ENCODE data around the gene BPIFA2. TPM values are rescaled to one million over a fixed set of nuclear protein-coding genes. Genes with fewer than 3 reads are reported as not detected.

Gene BPIFA2
- polyA plus RNA-seq, 1 donor from 2014 or later: not detected

DNA sequence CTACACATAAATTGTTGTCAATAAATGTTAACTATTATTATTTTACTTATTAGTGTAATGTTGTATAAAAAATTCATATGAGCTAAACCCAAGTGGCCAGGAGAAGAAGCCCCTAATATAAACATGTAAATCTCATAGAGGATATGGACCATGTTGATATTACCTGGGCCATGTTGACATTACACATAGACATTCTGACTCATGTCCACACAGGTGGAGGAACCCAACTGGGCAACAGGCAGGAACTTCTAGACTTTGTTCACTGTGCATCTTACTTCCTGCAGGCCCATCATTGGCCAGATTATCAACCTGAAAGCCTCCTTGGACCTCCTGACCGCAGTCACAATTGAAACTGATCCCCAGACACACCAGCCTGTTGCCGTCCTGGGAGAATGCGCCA, 7.2 kb downstream of the BPIFA2 start:
- TF ChIP-seq EP300 (conservative IDR thresholded peaks at IDR 0.05; ENCODE audit: poor library complexity, severe bottlenecking) (no peak), EZH2 (IDR thresholded peaks at IDR 0.05; ENCODE audit: borderline replicate concordance, insufficient read depth, low read length, poor library complexity, severe bottlenecking) (no peak), POLR2AphosphoS5 (IDR thresholded peaks at IDR 0.05) (no peak), MXI1 (conservative IDR thresholded peaks at IDR 0.05; ENCODE audit: poor library complexity, severe bottlenecking) (no peak), SMC3 (conservative IDR thresholded peaks at IDR 0.05; ENCODE audit: poor library complexity) (no peak), REST (IDR thresholded peaks at IDR 0.05; ENCODE audit: borderline replicate concordance) (no peak), RAD21 (conservative IDR thresholded peaks at IDR 0.05) (no peak), TAF1 (IDR thresholded peaks at IDR 0.05; ENCODE audit: low read depth) (no peak)
- TF ChIP-seq, protein P1, sequence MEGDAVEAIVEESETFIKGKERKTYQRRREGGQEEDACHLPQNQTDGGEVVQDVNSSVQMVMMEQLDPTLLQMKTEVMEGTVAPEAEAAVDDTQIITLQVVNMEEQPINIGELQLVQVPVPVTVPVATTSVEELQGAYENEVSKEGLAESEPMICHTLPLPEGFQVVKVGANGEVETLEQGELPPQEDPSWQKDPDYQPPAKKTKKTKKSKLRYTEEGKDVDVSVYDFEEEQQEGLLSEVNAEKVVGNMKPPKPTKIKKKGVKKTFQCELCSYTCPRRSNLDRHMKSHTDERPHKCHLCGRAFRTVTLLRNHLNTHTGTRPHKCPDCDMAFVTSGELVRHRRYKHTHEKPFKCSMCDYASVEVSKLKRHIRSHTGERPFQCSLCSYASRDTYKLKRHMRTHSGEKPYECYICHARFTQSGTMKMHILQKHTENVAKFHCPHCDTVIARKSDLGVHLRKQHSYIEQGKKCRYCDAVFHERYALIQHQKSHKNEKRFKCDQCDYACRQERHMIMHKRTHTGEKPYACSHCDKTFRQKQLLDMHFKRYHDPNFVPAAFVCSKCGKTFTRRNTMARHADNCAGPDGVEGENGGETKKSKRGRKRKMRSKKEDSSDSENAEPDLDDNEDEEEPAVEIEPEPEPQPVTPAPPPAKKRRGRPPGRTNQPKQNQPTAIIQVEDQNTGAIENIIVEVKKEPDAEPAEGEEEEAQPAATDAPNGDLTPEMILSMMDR (IDR thresholded peaks at IDR 0.05; ENCODE audit: poor library complexity, severe bottlenecking): no peak
- H2AFZ ChIP-seq (ENCODE audit: low read depth, low read length): no peak overlapping the region
- H4K20me1 ChIP-seq (ENCODE audit: insufficient read depth): no peaks in the 10 kb centered on the region
- no peak overlapping the region for H3K9ac ChIP-seq (ENCODE audit: low read length)
- no peaks in the 10 kb centered on the region for H3K9me3 ChIP-seq (ENCODE audit: low read length)
- H3K4me3 ChIP-seq (ENCODE audit: low read length): no peak overlapping the region
- no peaks in the 10 kb centered on the region for H3K9me2 ChIP-seq (ENCODE audit: insufficient read depth, low read length)
- H3K36me3 ChIP-seq (ENCODE audit: insufficient read depth, low read length): no peaks in the 10 kb centered on the region
- H3K27ac ChIP-seq (ENCODE audit: low read length): no peak overlapping the region
- no peaks in the 10 kb centered on the region for H3K27me3 ChIP-seq (ENCODE audit: insufficient read depth, low read depth, low read length)
- H3K4me2 ChIP-seq (ENCODE audit: low read length): no peak overlapping the region
- H3K79me2 ChIP-seq (replicated peaks; ENCODE audit: insufficient read depth, low read length): no peaks in the 10 kb centered on the region
- no peaks in the 10 kb centered on the region for H3F3A ChIP-seq (ENCODE audit: insufficient read depth, low read length, poor library complexity, severe bottlenecking)

GRCh38 chr20:33176101-33176500, 8.1 kb downstream of the BPIFA2 start:
- H3K9ac ChIP-seq (ENCODE audit: low read length): no peak overlapping the region
- H2AFZ ChIP-seq (ENCODE audit: low read depth, low read length): no peak overlapping the region
- no peak for TF ChIP-seq EP300 (conservative IDR thresholded peaks at IDR 0.05; ENCODE audit: poor library complexity, severe bottlenecking)
- TF ChIP-seq RAD21 (conservative IDR thresholded peaks at IDR 0.05): no peak
- no peak for TF ChIP-seq SMC3 (conservative IDR thresholded peaks at IDR 0.05; ENCODE audit: poor library complexity)
- TF ChIP-seq MXI1 (conservative IDR thresholded peaks at IDR 0.05; ENCODE audit: poor library complexity, severe bottlenecking): no peak
- TF ChIP-seq TAF1 (IDR thresholded peaks at IDR 0.05; ENCODE audit: low read depth): no peak

More at GRCh38 chr20:33176101-33176500, 8.1 kb downstream of the BPIFA2 start:
- Histone ChIP-seq H3F3A (ENCODE audit: insufficient read depth, low read length, poor library complexity, severe bottlenecking) (no peaks in the 10 kb centered on the region), H3K9me2 (ENCODE audit: insufficient read depth, low read length) (no peaks in the 10 kb centered on the region), H3K36me3 (ENCODE audit: insufficient read depth, low read length) (no peaks in the 10 kb centered on the region), H3K79me2 (replicated peaks; ENCODE audit: insufficient read depth, low read length) (no peaks in the 10 kb centered on the region), H3K4me3 (ENCODE audit: low read length) (no peak overlapping the region), H3K4me2 (ENCODE audit: low read length) (no peak overlapping the region), H4K20me1 (ENCODE audit: insufficient read depth) (no peaks in the 10 kb centered on the region), H3K27ac (ENCODE audit: low read length) (no peak overlapping the region), H3K27me3 (ENCODE audit: insufficient read depth, low read depth, low read length) (no peaks in the 10 kb centered on the region), H3K9me3 (ENCODE audit: low read length) (no peaks in the 10 kb centered on the region)
